Kidney (tissue), 14 donors: Measurements from ENCODE around the gene B4GALNT1. TPM values are rescaled to one million over a fixed set of nuclear protein-coding genes. Genes with fewer than 3 reads are reported as not detected.
A peak's percentile ranks its signal among the peaks of the same experiment; 100 is the strongest.

Experiments
- DNase-seq, 5 donors: peaks; one replicate each; pipeline ENCODE4 v3.0.0-alpha.2; 2013 to 2020
- FAIRE-seq: peaks from 2 replicates; lab custom pipeline; 2012; peaks lifted over from hg19 to GRCh38; lab: Jason Lieb, UNC
- H3K27ac ChIP-seq, 2 donors: one replicate each; pipeline ENCODE4 v1.7.0; 2013; ENCODE audit warnings: low read depth in 2 of 2, low read length in 2 of 2, inconsistent platforms in 1 of 2
- H3K27me3 ChIP-seq: one replicate; pipeline ENCODE4 v1.7.1; 2013; ENCODE audit warnings: low read length, inconsistent platforms; ENCODE audit not compliant: control insufficient read depth, insufficient read depth
- H3K36me3 ChIP-seq, 3 donors: one replicate each; pipeline versions ENCODE4 v1.7.0 to v1.7.1; 2013; ENCODE audit warnings: low read length in 3 of 3, control low read depth in 1 of 3, inconsistent platforms in 1 of 3; ENCODE audit not compliant: insufficient read depth in 3 of 3, control insufficient read depth in 2 of 3
- H3K4me1 ChIP-seq, 3 donors: one replicate each; pipeline versions ENCODE4 v1.7.0 to v1.7.1; 2013; ENCODE audit warnings: low read length in 3 of 3, inconsistent platforms in 1 of 3, low read depth in 1 of 3; ENCODE audit not compliant: control insufficient read depth in 2 of 3, insufficient read depth in 2 of 3
- H3K4me3 ChIP-seq, 3 donors: one replicate each; pipeline versions ENCODE4 v1.7.0 to v1.8.1; 2013; ENCODE audit warnings: low read length in 3 of 3, control low read depth in 1 of 3, inconsistent platforms in 1 of 3
- H3K9ac ChIP-seq, 3 donors: one replicate each; pipeline versions ENCODE4 v1.7.0 to v1.7.1; 2013; ENCODE audit warnings: low read length in 3 of 3, control low read depth in 1 of 3, inconsistent platforms in 1 of 3
- H3K9me3 ChIP-seq, 3 donors: one replicate each; pipeline versions ENCODE4 v1.7.0 to v1.7.1; 2013; ENCODE audit warnings: low read length in 3 of 3, control low read depth in 1 of 3, inconsistent platforms in 1 of 3; ENCODE audit not compliant: control insufficient read depth in 2 of 3, insufficient read depth in 1 of 3
- CTCF ChIP-seq: IDR thresholded peaks from 3 replicates; pipeline ENCODE4 v1.5.1; 2012; ENCODE audit warnings: mild to moderate bottlenecking, moderate library complexity, borderline replicate concordance; ENCODE audit not compliant: insufficient read depth; ENCODE audit errors: extremely low read depth
- intact Hi-C: fragments of 100-400 bp; cut with DNase I; formaldehyde crosslinking; loops from one replicate; pipeline ENCODE4 v1.11.1; 2022
- polyA plus RNA-seq: library from polyadenylated mRNA; stranded (reverse); fragments of 350-450 nt; fragmentation: Illumina TruSeq; extraction: RNeasy Lipid Tissue Mini Kit (QIAGEN cat#74804); gene quantifications from one replicate; pipeline ENCODE4 v1.2.3, GENCODE V29; 2014; ENCODE audit warnings: low read depth, low replicate concordance; ENCODE audit not compliant: insufficient read depth
- total RNA-seq: library from RNA; stranded (reverse); fragmentation: NEBNext Ultra II Directional; extraction: Animal tissue kit (Norgen Biotek cat#: 25700); gene quantifications from one replicate; pipeline ENCODE4 v1.2.1, GENCODE V29; 2021
- donor health status: control.
- donor health status: control.
- donor health status: control.
- donor health status: control.
- donor health status: control.
- donor health status: DM: yes; HTN: yes; CAD: no.
- donor health status: Normal renal cell carcinoma (clear cell type).

The B4GALNT1 gene
- total and polyA plus RNA-seq, 2 donors from 2014 or later: 1.6 to 2.0 TPM

GRCh38 chr12:57604454-57604991 is 28.5 kb downstream of the B4GALNT1 start, which contains the start of gene DTX3:
Gene DTX3 (plus strand): TSS chr12:57604824. CDS start chr12:57606518, 1,694 bp downstream.
- peak within 1 kb of the TSS; percentile 69 to 85 for H3K27ac ChIP-seq
- FAIRE-seq (no peak), DNase-seq (peak in 3 of 5 donors; percentile 56 to 82 (median 78))
- intact Hi-C loops: no loop called here
- no peak for TF ChIP-seq CTCF
- H3K9ac ChIP-seq: peak within 1 kb of the TSS; percentile 72 to 88 (median 83)
- peaks cover 0 to 6% (median 0%) of the 10 kb centered on the region in 3 donors for H3K4me1 ChIP-seq
- H3K4me3 ChIP-seq: peak within 1 kb of the TSS; percentile 75 to 85 (median 82)
- peaks cover 0 to 21% (median 4%) of the 10 kb centered on the region in 3 donors for H3K36me3 ChIP-seq
- H3K9me3 ChIP-seq: no peaks in the 10 kb centered on the region
- no peaks in the 10 kb centered on the region for H3K27me3 ChIP-seq

- intact Hi-C loops: no loop called here
- Histone ChIP-seq H3K9ac (peak overlapping the region; percentile 37 to 88 (median 83)), H3K36me3 (peaks cover 0 to 27% (median 6%) of the 10 kb centered on the region in 3 donors), H3K27me3 (no peaks in the 10 kb centered on the region), H3K9me3 (no peaks in the 10 kb centered on the region), H3K27ac (peak overlapping the region; percentile 69 to 85), H3K4me3 (peak overlapping the region; percentile 75 to 85 (median 82)), H3K4me1 (peaks cover 0 to 5% (median 0%) of the 10 kb centered on the region in 3 donors)
- no peak for TF ChIP-seq CTCF
- FAIRE-seq: no peak
- peak in 3 of 5 donors; percentile 69 to 91 (median 82) for DNase-seq
Observed at GRCh38 chr12:57603815-57604453, 29.1 kb downstream of the B4GALNT1 start.

GRCh38 chr12:57603324-57603723 is 29.7 kb downstream of the B4GALNT1 start:
- Histone ChIP-seq H3K27ac (peak overlapping the region; percentile 56 to 69), H3K9ac (peak overlapping the region in 1 of 3 donors; percentile 56), H3K4me3 (peak overlapping the region in 1 of 3 donors; percentile 75), H3K9me3 (no peaks in the 10 kb centered on the region), H3K27me3 (no peaks in the 10 kb centered on the region), H3K36me3 (peaks cover 0 to 32% (median 8%) of the 10 kb centered on the region in 3 donors), H3K4me1 (peaks cover 0 to 4% (median 0%) of the 10 kb centered on the region in 3 donors)
- TF ChIP-seq CTCF: no peak
- intact Hi-C loops: no loop called here
- FAIRE-seq (no peak), DNase-seq (no peak)
